Psoas muscle (tissue), 8 donors: ENCODE data around the gene SFMBT1. TPM values are rescaled to one million over a fixed set of nuclear protein-coding genes. Genes with fewer than 3 reads are reported as not detected.

Source experiments
- ATAC-seq, 4 donors: fragments of 200-7000 bp; cut with Tn5 transposase; one replicate each; pipeline ENCODE4 v1.9.1; 2020; ENCODE audit warnings: moderate library complexity in 3 of 4, mild to moderate bottlenecking in 2 of 4
- DNase-seq, 2 donors: peaks; one replicate each; pipeline ENCODE4 v3.0.0-alpha.2; 2020
- H3K27ac ChIP-seq: fragments of 200-600 bp; one replicate; pipeline ENCODE4 v1.8.0; 2022
- H3K27me3 ChIP-seq, 3 donors: fragments of 200-600 bp in 1 of 3; one replicate each; pipeline versions ENCODE4 v1.6.1 to v1.8.0; 2013 to 2022; ENCODE audit warnings: low read length in 2 of 3, mild to moderate bottlenecking in 2 of 3, moderate library complexity in 1 of 3; ENCODE audit not compliant: insufficient read depth in 3 of 3
- H3K36me3 ChIP-seq, 2 donors: fragments of 200-600 bp in 1 of 2; one replicate each; pipeline versions ENCODE4 v1.6.1 to v1.8.0; 2013 to 2022; ENCODE audit warnings: low read depth in 1 of 2, mild to moderate bottlenecking in 1 of 2, moderate library complexity in 1 of 2; ENCODE audit not compliant: insufficient read depth in 1 of 2
- H3K4me1 ChIP-seq: fragments of 200-600 bp; one replicate; pipeline ENCODE4 v1.8.0; 2022
- H3K4me3 ChIP-seq: fragments of 200-600 bp; one replicate; pipeline ENCODE4 v1.8.0; 2022; ENCODE audit warnings: mild to moderate bottlenecking
- H3K9me3 ChIP-seq: fragments of 200-600 bp; one replicate; pipeline ENCODE4 v1.8.0; 2022
- WGBS, 3 donors: extraction: QIAGEN DNeasy Blood & Tissue Kit; methylation state at CpG; one replicate each; pipeline versions ENCODE4 v1.1.6 to v1.1.7; 2013; 5-methylcytosine and 5-hydroxymethylcytosine counted together
- intact Hi-C, 2 donors: fragments of 100-400 bp; cut with DNase I; formaldehyde crosslinking; loops; one replicate each; pipeline versions ENCODE4 v1.11.0 to v1.14.2; 2022
- polyA plus RNA-seq, 3 donors: library from polyadenylated mRNA; stranded (reverse); fragments of 200-250 nt; gene quantifications; one replicate each; pipeline ENCODE4 v1.2.3, GENCODE V29; 2013
- total RNA-seq, 4 donors: library from RNA; stranded (reverse); fragmentation: NEBNext Ultra II Directional in 2 of 4; extraction: Animal tissue kit (Norgen Biotek cat#: 25700) in 2 of 4; gene quantifications; one replicate each; pipeline versions ENCODE4 v1.2.1 to v1.2.4, GENCODE V29; 2021 to 2023
- TF ChIP-seq, protein P1 (sequence below): fragments of 200-600 bp; IDR thresholded peaks from one replicate; pipeline ENCODE4 v1.8.0; 2022; ENCODE audit warnings: antibody characterized with exemption
- donor health status: healthy with polysubstance abuse.
- donor health status: DM: no; HTN: no; CAD: no; lungs with moderate emphysema.
- donor health status: Bipolar disorder and iron deficiency.
- donor health status: healthy.
- donor health status: DM: yes; HTN: yes; CAD: no.
- donor health status: DM: no; HTN: no; CAD: no.
- donor health status: DM: no; HTN: no; CAD: no.
- donor health status: DM: yes; HTN: yes; CAD: no.

The SFMBT1 gene
- total and polyA plus RNA-seq, 7 donors = 6.7 to 25.0 (median 16.3) TPM

DNA sequence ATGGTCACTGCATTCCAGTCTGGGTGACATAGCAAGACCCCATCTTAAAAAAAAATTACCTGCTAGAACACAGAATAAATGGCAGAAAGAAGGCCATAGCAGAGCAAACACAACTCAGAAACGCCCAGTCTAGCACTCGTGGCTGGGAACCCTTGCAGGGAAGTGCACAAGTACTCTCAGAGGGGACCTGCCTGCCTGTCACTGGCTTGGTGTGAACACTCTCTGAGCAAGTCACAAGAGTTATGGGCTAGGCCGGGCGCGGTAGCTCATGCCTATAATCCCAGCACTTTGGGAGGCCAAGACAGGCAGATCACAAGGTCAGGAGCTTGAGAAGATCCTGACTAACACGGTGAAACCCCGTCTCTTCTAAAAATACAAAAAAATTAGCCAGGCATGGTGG lies 17.2 kb downstream of the SFMBT1 start:
- no peak overlapping the region for H3K27ac ChIP-seq
- no peaks in the 10 kb centered on the region for H3K36me3 ChIP-seq
- ATAC-seq = no peak
- no peak overlapping the region for H3K4me3 ChIP-seq
- TF ChIP-seq, protein P1, sequence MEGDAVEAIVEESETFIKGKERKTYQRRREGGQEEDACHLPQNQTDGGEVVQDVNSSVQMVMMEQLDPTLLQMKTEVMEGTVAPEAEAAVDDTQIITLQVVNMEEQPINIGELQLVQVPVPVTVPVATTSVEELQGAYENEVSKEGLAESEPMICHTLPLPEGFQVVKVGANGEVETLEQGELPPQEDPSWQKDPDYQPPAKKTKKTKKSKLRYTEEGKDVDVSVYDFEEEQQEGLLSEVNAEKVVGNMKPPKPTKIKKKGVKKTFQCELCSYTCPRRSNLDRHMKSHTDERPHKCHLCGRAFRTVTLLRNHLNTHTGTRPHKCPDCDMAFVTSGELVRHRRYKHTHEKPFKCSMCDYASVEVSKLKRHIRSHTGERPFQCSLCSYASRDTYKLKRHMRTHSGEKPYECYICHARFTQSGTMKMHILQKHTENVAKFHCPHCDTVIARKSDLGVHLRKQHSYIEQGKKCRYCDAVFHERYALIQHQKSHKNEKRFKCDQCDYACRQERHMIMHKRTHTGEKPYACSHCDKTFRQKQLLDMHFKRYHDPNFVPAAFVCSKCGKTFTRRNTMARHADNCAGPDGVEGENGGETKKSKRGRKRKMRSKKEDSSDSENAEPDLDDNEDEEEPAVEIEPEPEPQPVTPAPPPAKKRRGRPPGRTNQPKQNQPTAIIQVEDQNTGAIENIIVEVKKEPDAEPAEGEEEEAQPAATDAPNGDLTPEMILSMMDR = no peak
- intact Hi-C loops = no loop called here
- H3K27me3 ChIP-seq = no peaks in the 10 kb centered on the region
- 89 to 96% (median 93%) methylated on average over 7 of the region's 7 CpGs for WGBS, 3 donors
- no peaks in the 10 kb centered on the region for H3K9me3 ChIP-seq
- DNase-seq = no peak
- H3K4me1 ChIP-seq = peaks cover 17% of the 10 kb centered on the region

DNA sequence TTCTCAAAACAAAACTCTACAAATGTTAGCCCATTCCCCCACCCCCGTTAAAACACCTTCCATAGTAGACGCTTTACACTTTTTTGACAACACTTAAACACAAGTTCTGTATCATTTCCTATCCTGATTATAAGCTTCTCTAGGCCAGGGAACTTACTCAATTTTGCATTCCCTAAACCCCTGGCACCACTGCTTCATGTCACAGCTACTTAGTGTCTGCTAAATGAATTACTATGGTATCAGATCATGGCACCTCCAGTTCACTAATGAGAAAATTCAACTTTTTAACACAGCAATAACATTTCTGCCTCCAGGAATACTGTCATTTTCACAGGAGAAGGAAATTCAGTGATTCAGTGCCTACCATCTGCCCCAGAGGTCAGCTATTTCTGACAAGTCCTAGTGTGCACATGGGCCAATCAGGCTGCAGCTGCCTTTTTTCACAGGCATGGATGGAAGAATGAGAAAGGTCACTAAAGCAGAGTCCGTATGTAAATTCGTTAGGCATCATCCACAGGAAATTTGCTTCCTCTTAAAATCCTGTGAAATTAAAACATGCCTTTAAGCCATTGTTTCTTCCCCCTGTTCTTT lies 18.5 kb downstream of the SFMBT1 start:
- ATAC-seq = peak in 2 of 4 donors; percentile 53 to 59
- DNase-seq = no peak
- no peak overlapping the region for H3K27ac ChIP-seq
- no peaks in the 10 kb centered on the region for H3K9me3 ChIP-seq
- peaks cover 24% of the 10 kb centered on the region for H3K4me1 ChIP-seq
- H3K36me3 ChIP-seq = no peaks in the 10 kb centered on the region
- no peak overlapping the region for H3K4me3 ChIP-seq
- intact Hi-C loops = no loop called here
- TF ChIP-seq, protein P1 = no peak
- no peaks in the 10 kb centered on the region for H3K27me3 ChIP-seq
- 70 to 76% (median 75%) methylated on average over 4 of the region's 4 CpGs for WGBS, 3 donors

DNA sequence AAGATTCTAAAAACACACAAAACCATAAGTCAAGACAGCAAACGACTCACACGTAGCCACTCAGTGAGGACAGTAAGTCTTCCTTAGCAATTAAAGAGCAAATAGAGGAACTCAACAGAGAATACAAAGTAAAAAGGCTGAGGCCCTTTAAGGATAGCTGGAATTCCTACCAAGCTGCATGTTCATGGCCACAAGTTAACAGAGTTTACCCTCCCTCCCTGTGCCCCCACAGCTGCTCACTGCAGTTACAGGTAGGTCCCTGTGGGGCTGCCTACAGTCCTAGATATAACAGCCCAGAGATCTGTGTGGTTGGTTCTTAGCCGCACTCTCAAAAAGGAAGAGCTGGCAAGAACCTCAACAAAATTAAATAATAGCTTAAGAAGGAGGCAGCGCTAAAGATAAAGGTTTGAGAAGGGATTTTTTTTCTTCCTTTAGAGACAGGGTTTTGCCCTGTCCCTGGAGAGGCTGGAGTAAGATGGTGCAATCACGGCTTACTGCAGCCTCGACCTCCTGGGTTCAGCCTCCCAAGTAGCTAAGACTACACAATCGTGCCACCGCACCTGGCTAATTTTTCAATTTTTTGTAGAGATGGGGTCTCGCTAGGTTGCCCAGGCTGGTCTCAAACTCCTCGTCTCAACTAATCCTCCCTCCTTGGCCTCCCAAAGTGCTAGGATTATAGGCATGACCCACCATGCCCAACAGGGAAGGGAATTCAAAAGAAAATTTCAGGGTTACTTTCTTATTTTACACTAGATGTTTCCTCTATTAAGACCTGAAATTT lies 19.3 kb downstream of the SFMBT1 start:
- DNase-seq (no peak), ATAC-seq (peak in 2 of 4 donors; percentile 35)
- H3K27me3 ChIP-seq = no peaks in the 10 kb centered on the region
- H3K27ac ChIP-seq = no peak overlapping the region
- no peak overlapping the region for H3K4me3 ChIP-seq
- H3K9me3 ChIP-seq = no peaks in the 10 kb centered on the region
- WGBS, 3 donors = 78 to 82% (median 79%) methylated on average over 10 of the region's 10 CpGs
- intact Hi-C loops = no loop called here
- TF ChIP-seq, protein P1 = no peak
- peaks cover 24% of the 10 kb centered on the region for H3K4me1 ChIP-seq
- H3K36me3 ChIP-seq = no peaks in the 10 kb centered on the region

DNA sequence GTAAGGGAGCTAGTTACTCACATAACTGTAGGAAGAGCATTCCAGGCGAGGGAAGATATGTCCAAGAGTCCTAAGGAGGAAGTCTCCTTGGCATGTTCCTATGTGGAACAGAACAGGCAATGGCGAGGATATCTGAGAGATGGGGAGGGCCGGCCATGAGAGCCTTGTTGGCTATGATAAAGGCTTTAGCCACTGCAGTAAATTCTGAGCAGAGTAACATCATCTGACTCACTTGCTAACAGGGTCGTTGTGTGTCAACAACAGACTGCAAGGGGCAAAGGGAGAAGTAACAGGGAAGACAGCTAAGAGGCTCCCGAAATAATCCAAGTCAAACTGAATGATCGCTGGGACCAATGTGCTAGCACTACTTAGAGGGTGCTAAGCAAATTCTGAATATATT lies 21.6 kb downstream of the SFMBT1 start:
- TF ChIP-seq, protein P1 = no peak

More for the DNA sequence above, 21.6 kb downstream of the SFMBT1 start:
- no peak overlapping the region for H3K27ac ChIP-seq
- no peaks in the 10 kb centered on the region for H3K9me3 ChIP-seq
- H3K4me1 ChIP-seq = peaks cover 24% of the 10 kb centered on the region
- no peak for DNase-seq
- WGBS, 3 donors = 74 to 91% (median 74%) methylated on average over 6 of the region's 6 CpGs
- peak; percentile 44 to 68 (median 58) for ATAC-seq
- intact Hi-C loops = no loop called here
- no peak overlapping the region for H3K4me3 ChIP-seq
- no peaks in the 10 kb centered on the region for H3K27me3 ChIP-seq
- H3K36me3 ChIP-seq = no peaks in the 10 kb centered on the region
